H1 (cell line): ENCODE measurements around the gene ADA. TPM values are rescaled to one million over a fixed set of nuclear protein-coding genes. Genes with fewer than 3 reads are reported as not detected.

Experiments
- CTCF ChIA-PET: fragments of 300-600 bp; sonication (Branson Sonifier 250); formaldehyde crosslinking; loops from one replicate; lab custom pipeline; 2021; ENCODE audit not compliant: partially characterized antibody; lab: Charles Lee
- POLR2A ChIA-PET: fragments of 300-600 bp; sonication (Branson Sonifier 250); formaldehyde crosslinking; loops from one replicate; lab custom pipeline; 2021; ENCODE audit warnings: inconsistent platforms; ENCODE audit not compliant: partially characterized antibody; lab: Charles Lee
- DNase-seq, 2 experiments: peaks; one replicate each; pipeline versions ENCODE4 v3.0.0 to v3.0.0-alpha.2; 2010 to 2022; ENCODE audit warnings: low spot score in 2 of 2, low read depth in 1 of 2, mixed read lengths in 1 of 2
- FAIRE-seq: peaks from 2 replicates; lab custom pipeline; 2011; peaks lifted over from hg19 to GRCh38; lab: Jason Lieb, UNC
- H2AFZ ChIP-seq: 2 replicates; pipeline ENCODE4 v1.8.1; 2012; ENCODE audit warnings: low read length, inconsistent platforms
- H2AK5ac ChIP-seq: 2 replicates; pipeline ENCODE4 v1.6.1; 2013; ENCODE audit warnings: low read depth, low read length
- H2BK120ac ChIP-seq: replicated peaks from 2 replicates; pipeline ENCODE3; 2013; ENCODE audit warnings: low read depth, low read length, inconsistent platforms
- H2BK12ac ChIP-seq: 2 replicates; pipeline ENCODE4 v1.6.1; 2013; ENCODE audit warnings: low read depth, low read length
- H2BK15ac ChIP-seq: 2 replicates; pipeline ENCODE4 v1.6.1; 2013; ENCODE audit warnings: low read length
- H2BK20ac ChIP-seq: 2 replicates; pipeline ENCODE4 v1.6.1; 2013; ENCODE audit warnings: low read length
- H2BK5ac ChIP-seq: 2 replicates; pipeline ENCODE4 v1.6.1; 2013; ENCODE audit warnings: low read depth, low read length
- H3K14ac ChIP-seq: 2 replicates; pipeline ENCODE4 v1.6.1; 2013; ENCODE audit warnings: inconsistent platforms; ENCODE audit not compliant: insufficient read length
- H3K18ac ChIP-seq: 2 replicates; pipeline ENCODE4 v1.6.1; 2013; ENCODE audit warnings: low read length; ENCODE audit errors: extremely low read depth
- H3K23ac ChIP-seq: 2 replicates; pipeline ENCODE4 v1.6.1; 2013; ENCODE audit warnings: inconsistent platforms; ENCODE audit not compliant: insufficient read length
- H3K23me2 ChIP-seq: 2 replicates; pipeline ENCODE4 v1.6.1; 2013; ENCODE audit warnings: low read depth, low read length
- H3K27ac ChIP-seq: 2 replicates; pipeline ENCODE4 v1.6.1; 2011; ENCODE audit warnings: low read depth, low read length, inconsistent platforms
- H3K27me3 ChIP-seq, 4 experiments: replicated peaks in 1 of 4; 1 replicate in 1 of 4; 2 replicates in 3 of 4; pipeline versions ENCODE4 v1.6.1 to v1.8.1; 2011 to 2013; ENCODE audit warnings: low read length in 3 of 4, mild to moderate bottlenecking in 3 of 4, inconsistent platforms in 2 of 4, mixed read lengths in 2 of 4, moderate library complexity in 1 of 4; ENCODE audit not compliant: control insufficient read depth in 3 of 4, insufficient read depth in 3 of 4; ENCODE audit errors: extremely low read depth in 1 of 4
- H3K36me3 ChIP-seq, 4 experiments: 2 replicates each; pipeline versions ENCODE4 v1.6.1 to v1.8.1; 2011 to 2013; ENCODE audit warnings: mild to moderate bottlenecking in 4 of 4, low read length in 3 of 4, moderate library complexity in 2 of 4, control low read depth in 1 of 4, inconsistent platforms in 1 of 4; ENCODE audit not compliant: insufficient read depth in 4 of 4, control insufficient read depth in 2 of 4
- H3K4ac ChIP-seq: replicated peaks from 2 replicates; pipeline ENCODE3; 2013; ENCODE audit warnings: low read length, low read depth, mixed read lengths, inconsistent platforms; ENCODE audit not compliant: insufficient read length
- H3K4me1 ChIP-seq, 4 experiments: replicated peaks in 1 of 4; 1 replicate in 1 of 4; 2 replicates in 3 of 4; pipeline versions ENCODE4 v1.6.1 to v1.8.1; 2011 to 2013; ENCODE audit warnings: low read length in 3 of 4, inconsistent platforms in 2 of 4, mixed read lengths in 1 of 4; ENCODE audit not compliant: insufficient read depth in 4 of 4, control insufficient read depth in 3 of 4
- H3K4me2 ChIP-seq, 2 experiments: 2 replicates each; pipeline versions ENCODE4 v1.6.1 to v1.8.1; 2011 to 2013; ENCODE audit warnings: low read depth in 2 of 2, low read length in 2 of 2, control low read depth in 1 of 2, inconsistent platforms in 1 of 2, mild to moderate bottlenecking in 1 of 2; ENCODE audit not compliant: insufficient read depth in 1 of 2
- H3K4me3 ChIP-seq, 4 experiments: fragments of 200-600, 300-600 bp in 1 of 4; sonication (generic), shearing (Covaris generic), sonication (Bioruptor Twin) in 1 of 4; 2 replicates each; pipeline versions ENCODE4 v1.5.1 to v1.8.1; 2011 to 2016; ENCODE audit warnings: low read length in 4 of 4, low read depth in 3 of 4, control low read depth in 2 of 4, inconsistent platforms in 2 of 4, mild to moderate bottlenecking in 2 of 4, mixed read lengths in 1 of 4, moderate library complexity in 1 of 4; ENCODE audit not compliant: insufficient read depth in 2 of 4; ENCODE audit errors: extremely low read depth in 1 of 4
- H3K56ac ChIP-seq: replicated peaks from 2 replicates; pipeline ENCODE3; 2013; ENCODE audit warnings: low read depth, mild to moderate bottlenecking, mixed read lengths, low read length, inconsistent platforms; ENCODE audit not compliant: insufficient read length
- H3K79me1 ChIP-seq: 2 replicates; pipeline ENCODE4 v1.6.1; 2013; ENCODE audit warnings: low read depth, low read length, control low read depth
- H3K79me2 ChIP-seq, 2 experiments: 2 replicates each; pipeline versions ENCODE4 v1.6.1 to v1.8.1; 2012 to 2013; ENCODE audit warnings: low read length in 2 of 2, mild to moderate bottlenecking in 2 of 2, inconsistent platforms in 1 of 2; ENCODE audit not compliant: insufficient read depth in 2 of 2, control insufficient read depth in 1 of 2
- H3K9ac ChIP-seq, 4 experiments: replicated peaks in 1 of 4; 1 replicate in 1 of 4; 2 replicates in 3 of 4; pipeline versions ENCODE4 v1.6.1 to v1.8.1; 2011 to 2013; ENCODE audit warnings: low read depth in 3 of 4, low read length in 3 of 4, control low read depth in 2 of 4, mild to moderate bottlenecking in 2 of 4, moderate library complexity in 2 of 4, inconsistent platforms in 1 of 4; ENCODE audit errors: extremely low read depth in 1 of 4
- H3K9me3 ChIP-seq, 2 experiments: 2 replicates each; pipeline versions ENCODE4 v1.6.1 to v1.8.1; 2012 to 2013; ENCODE audit warnings: mild to moderate bottlenecking in 2 of 2, moderate library complexity in 2 of 2, control low read depth in 1 of 2, inconsistent platforms in 1 of 2, low read depth in 1 of 2, low read length in 1 of 2, mixed read lengths in 1 of 2; ENCODE audit not compliant: insufficient read depth in 2 of 2
- H4K20me1 ChIP-seq, 2 experiments: replicated peaks in 1 of 2; 2 replicates each; pipeline versions ENCODE3 to v1.8.1; 2011 to 2013; ENCODE audit warnings: inconsistent platforms in 2 of 2, low read length in 2 of 2, mild to moderate bottlenecking in 1 of 2; ENCODE audit not compliant: insufficient read depth in 2 of 2, control insufficient read depth in 1 of 2
- H4K5ac ChIP-seq: 2 replicates; pipeline ENCODE4 v1.6.1; 2013; ENCODE audit warnings: low read length, low read depth, mixed read lengths, inconsistent platforms; ENCODE audit not compliant: insufficient read length
- H4K8ac ChIP-seq: 2 replicates; pipeline ENCODE4 v1.8.0; 2013; ENCODE audit warnings: mild to moderate bottlenecking, moderate library complexity, low read length, inconsistent platforms; ENCODE audit not compliant: insufficient read depth; ENCODE audit errors: extremely low read depth
- H4K91ac ChIP-seq: replicated peaks from 2 replicates; pipeline ENCODE3; 2013; ENCODE audit warnings: low read length, mixed read lengths, inconsistent platforms; ENCODE audit not compliant: insufficient read length
- CBX5 ChIP-seq: fragments of 300-800, 300-1000 bp; sonication (generic); IDR thresholded peaks from 2 replicates; pipeline ENCODE4 v1.7.1; 2016; ENCODE audit warnings: antibody characterized with exemption, low read length, low read depth
- CHD1 ChIP-seq: IDR thresholded peaks from 2 replicates; pipeline ENCODE4 v1.6.1; 2012; ENCODE audit warnings: low read depth, low read length, improper control_type of control experiment
- CTBP2 ChIP-seq: IDR thresholded peaks from 2 replicates; pipeline ENCODE4 v1.7.0; 2011; ENCODE audit warnings: borderline replicate concordance, mild to moderate bottlenecking, moderate library complexity, mixed read lengths, low read length; ENCODE audit not compliant: insufficient read depth, insufficient read length
- EP300 ChIP-seq, 2 experiments: IDR thresholded peaks; 1 replicate in 1 of 2; 2 replicates in 1 of 2; pipeline ENCODE4 v1.6.1; 2011 to 2012; ENCODE audit warnings: low read depth in 2 of 2, low read length in 2 of 2, mild to moderate bottlenecking in 2 of 2, borderline replicate concordance in 1 of 2, inconsistent platforms in 1 of 2, moderate library complexity in 1 of 2
- GABPA ChIP-seq: IDR thresholded peaks from 2 replicates; pipeline ENCODE4 v1.6.1; 2011; ENCODE audit warnings: mild to moderate bottlenecking, low read length, moderate library complexity, borderline replicate concordance; ENCODE audit not compliant: insufficient read depth
- KDM4A ChIP-seq: IDR thresholded peaks from one replicate; pipeline ENCODE4 v1.7.1; 2012; ENCODE audit warnings: low read depth, mild to moderate bottlenecking, moderate library complexity, low read length, inconsistent platforms; ENCODE audit not compliant: severe bottlenecking
- RNF2 ChIP-seq: fragments of 200-900, 300-1000 bp; sonication (generic); IDR thresholded peaks from 2 replicates; pipeline ENCODE4 v1.7.1; 2016; ENCODE audit warnings: borderline replicate concordance, low read depth, mild to moderate bottlenecking, antibody characterized with exemption, low read length; ENCODE audit not compliant: poor library complexity, severe bottlenecking; ENCODE audit errors: missing control alignments
- SIN3A ChIP-seq, 2 experiments: IDR thresholded peaks in 1 of 2; conservative IDR thresholded peaks in 1 of 2; 2 replicates each; pipeline ENCODE4 v1.6.1; 2011 to 2012; ENCODE audit warnings: low read length in 2 of 2, improper control_type of control experiment in 1 of 2, low read depth in 1 of 2, mild to moderate bottlenecking in 1 of 2
- SP2 ChIP-seq: IDR thresholded peaks from 2 replicates; pipeline ENCODE4 v1.6.1; 2012; ENCODE audit warnings: mild to moderate bottlenecking, low read length, inconsistent platforms
- TAF7 ChIP-seq: optimal IDR thresholded peaks from 2 replicates; pipeline ENCODE3; 2011; ENCODE audit warnings: low read depth, mild to moderate bottlenecking, inconsistent platforms, low read length, moderate library complexity, borderline replicate concordance
- WGBS, 2 experiments: shearing (Covaris generic) in 1 of 2; methylation state at CpG; one replicate each; pipeline versions ENCODE4 v1.1.6 to v1.1.7; 2013 to 2015; ENCODE audit warnings: low lambda C conversion rate in 2 of 2, mixed read lengths in 2 of 2, inconsistent platforms in 1 of 2, low coverage in 1 of 2, missing lambda C conversion rate in 1 of 2; ENCODE audit not compliant: insufficient replicate concordance in 2 of 2, insufficient coverage in 1 of 2, insufficient read length in 1 of 2; ENCODE audit errors: extremely low coverage in 1 of 2, missing lambda C conversion rate in 1 of 2; 5-methylcytosine and 5-hydroxymethylcytosine counted together
- polyA plus RNA-seq, 7 experiments: library from polyadenylated mRNA; depleted of rRNA in 3 of 7; stranded (reverse) in 5 of 7; unstranded in 2 of 7; fragments of >200 nt in 5 of 7; fragments of 200-250 nt in 2 of 7; gene quantifications; 1 replicate in 5 of 7; 2 replicates in 1 of 7; 4 replicates in 1 of 7; pipeline versions ENCODE4 v1.2.1 to v1.2.3, GENCODE V29; 2011 to 2013; ENCODE audit warnings: missing spikeins in 2 of 7, mixed read lengths in 2 of 7
- total RNA-seq: library from RNA; stranded (reverse); fragmentation: NEBNext Ultra II Directional; extraction: Animal tissue kit (Norgen Biotek cat#: 25700); gene quantifications from 2 replicates; pipeline ENCODE4 v1.2.1, GENCODE V29; 2021

Gene ADA
- total and polyA plus RNA-seq, 2 of the 8 experiments (the other 6 are each of a cell fraction or from before 2014, with no cell fraction given) = 19.9 to 32.8 TPM

- POLR2A ChIA-PET = interaction anchor here (0.9 kb wide), 1 partner anchor 16 kb away, joined by 3 read pairs; no protein-coding TSS in a partner anchor
- H2BK15ac ChIP-seq = no peak overlapping the region
- H3K4me1 ChIP-seq = peaks cover 0 to 6% (median 4%) of the 10 kb centered on the region in 4 experiments; a peak in 6 of 7 replicates
- no peak overlapping the region for H3K14ac ChIP-seq
- H3K4me2 ChIP-seq = no peak overlapping the region
- H3K23ac ChIP-seq = no peak overlapping the region
- no peak overlapping the region for H3K4ac ChIP-seq
- TF ChIP-seq EP300 (IDR thresholded peaks at IDR 0.05; ENCODE audit: borderline replicate concordance in 1 of 2, low read depth in 2 of 2, low read length in 2 of 2) (no peak), CBX5 (no peak), KDM4A (no peak), TAF7 (no peak), GABPA (no peak), RNF2 (no peak), CHD1 (no peak), SIN3A (conservative IDR thresholded peaks at IDR 0.05 in 1 of 2, IDR thresholded peaks at IDR 0.05 in 1 of 2; ENCODE audit: low read depth in 1 of 2, low read length in 2 of 2) (no peak), SP2 (no peak), CTBP2 (no peak)
- no peak overlapping the region for H3K27ac ChIP-seq
- no peak overlapping the region for H2BK120ac ChIP-seq
- no peak overlapping the region for H2BK20ac ChIP-seq
- no peaks in the 10 kb centered on the region for H3K79me2 ChIP-seq
- FAIRE-seq = no peak
- H4K8ac ChIP-seq = no peak overlapping the region
- WGBS, 2 experiments = 92% methylated on average over 5 of the region's 5 CpGs; no CpG with 5 or more reads in 1 of the 2 experiments
- no peak for DNase-seq
- no peak overlapping the region for H4K91ac ChIP-seq
- H3K4me3 ChIP-seq = no peak overlapping the region
- H3K23me2 ChIP-seq = no peaks in the 10 kb centered on the region
- no peak overlapping the region for H3K9ac ChIP-seq
- H2BK5ac ChIP-seq = no peak overlapping the region
- CTCF ChIA-PET = no interaction called here
- no peaks in the 10 kb centered on the region for H3K79me1 ChIP-seq
- H2AK5ac ChIP-seq = 0 out of 2 replicates have a peak overlapping the region, but pooled peaks have one; percentile 13
- H4K20me1 ChIP-seq = no peaks in the 10 kb centered on the region
- H2AFZ ChIP-seq = no peak overlapping the region
- no peak overlapping the region for H2BK12ac ChIP-seq
- H4K5ac ChIP-seq = no peak overlapping the region
- H3K9me3 ChIP-seq = no peaks in the 10 kb centered on the region; a peak in 2 of 4 replicates
- H3K27me3 ChIP-seq = no peaks in the 10 kb centered on the region; a peak in 1 of 7 replicates
- H3K36me3 ChIP-seq = no peaks in the 10 kb centered on the region
- no peak overlapping the region for H3K56ac ChIP-seq
- H3K18ac ChIP-seq = no peak overlapping the region
Observed at GRCh38 chr20:44660581-44660980, 9.1 kb upstream of the ADA start.
